SHP77 treated with DMSO at 0.1 percent for 48 hours (cell line): ENCODE results near the gene HSPB2.
A peak's percentile ranks its signal among the peaks of the same experiment; 100 is the strongest.
"Not testable (repeated sequence)": the region's sequence is repeated elsewhere in the genome, so short reads cannot be mapped to it uniquely, and the experiment has no call there.

Experiments
- DNase-seq: peaks from one replicate; lab custom pipeline; 2025; lab: John Stamatoyannopoulos, UW

The HSPB2 gene

GRCh38 chr11:111912535-111912934 is at the start of gene HSPB2:
TSS of gene HSPB2 (plus strand) at chr11:111912734. CDS start at chr11:111912830, 96 bp downstream.
- no peak for DNase-seq

GRCh38 chr11:111870113-111870512 is 42.4 kb upstream of the HSPB2 start:
- DNase-seq = no peak

GRCh38 chr11:111870522-111870885 is 42.0 kb upstream of the HSPB2 start:
- DNase-seq = no peak

- peak; percentile 60 for DNase-seq
Observed at GRCh38 chr11:111870886-111871692, 41.4 kb upstream of the HSPB2 start, which contains the start of gene ALG9. TSS of gene ALG9 (minus strand) at chr11:111871581. CDS start at chr11:111871482, 99 bp downstream.

GRCh38 chr11:111871693-111872161 is 40.8 kb upstream of the HSPB2 start:
- no peak for DNase-seq

- DNase-seq = peak; percentile 60
Observed at GRCh38 chr11:111878385-111878848, 34.1 kb upstream of the HSPB2 start.

- DNase-seq = peak; percentile 95
Observed at GRCh38 chr11:111878849-111879636, 33.5 kb upstream of the HSPB2 start, which contains the start of the genes CFAP68 and FDXACB1. TSS of gene CFAP68 (plus strand) at chr11:111879541. CDS start at chr11:111879561, 20 bp downstream. TSS of gene FDXACB1 (minus strand) at chr11:111879165. CDS start at chr11:111879132, 33 bp downstream.

GRCh38 chr11:111879637-111879960 is 32.9 kb upstream of the HSPB2 start:
- DNase-seq = no peak

GRCh38 chr11:111882202-111882601 is 30.3 kb upstream of the HSPB2 start:
- DNase-seq = no peak

GRCh38 chr11:111885053-111885452 is 27.5 kb upstream of the HSPB2 start:
- DNase-seq = not testable (repeated sequence)

GRCh38 chr11:111886032-111886431 is 26.5 kb upstream of the HSPB2 start:
- no peak for DNase-seq

- no peak for DNase-seq
Observed at GRCh38 chr11:111886844-111887243, 25.7 kb upstream of the HSPB2 start.

- no peak for DNase-seq
Observed at GRCh38 chr11:111905411-111905810, 7.1 kb upstream of the HSPB2 start.

- DNase-seq = no peak
Observed at GRCh38 chr11:111906680-111907079, 5.9 kb upstream of the HSPB2 start.

- no peak for DNase-seq
Observed at GRCh38 chr11:111908639-111909305, 3.8 kb upstream of the HSPB2 start.

- DNase-seq = no peak
Observed at GRCh38 chr11:111909378-111909777, 3.2 kb upstream of the HSPB2 start.

GRCh38 chr11:111910676-111911562 is 1.6 kb upstream of the HSPB2 start:
- DNase-seq = no peak

GRCh38 chr11:111911563-111912401 is 752 bp upstream of the HSPB2 start, which contains the start of gene CRYAB:
TSS of gene CRYAB (minus strand) at chr11:111911770. CDS start at chr11:111911724, 46 bp downstream.
- DNase-seq = no peak

- no peak for DNase-seq
Observed at GRCh38 chr11:111913031-111913861, 712 bp downstream of the HSPB2 start.
